SH-SY5Y (cell line): ENCODE results near the gene AGO3.

ENCODE experiments used
- GATA2 ChIP-seq: IDR thresholded peaks from 2 replicates; pipeline ENCODE4 v1.6.1; 2011; ENCODE audit warnings: mild to moderate bottlenecking, low read depth, low read length
- GATA3 ChIP-seq: IDR thresholded peaks from 2 replicates; pipeline ENCODE4 v1.6.1; 2011; ENCODE audit warnings: low read depth, mild to moderate bottlenecking, low read length, moderate library complexity

GRCh38 chr1:36106269-36106668, 175.4 kb downstream of the AGO3 start:
- TF ChIP-seq GATA3 (no peak), GATA2 (no peak)
